ENCODE measurements around the gene MAP3K3.

The MAP3K3 gene

DNA sequence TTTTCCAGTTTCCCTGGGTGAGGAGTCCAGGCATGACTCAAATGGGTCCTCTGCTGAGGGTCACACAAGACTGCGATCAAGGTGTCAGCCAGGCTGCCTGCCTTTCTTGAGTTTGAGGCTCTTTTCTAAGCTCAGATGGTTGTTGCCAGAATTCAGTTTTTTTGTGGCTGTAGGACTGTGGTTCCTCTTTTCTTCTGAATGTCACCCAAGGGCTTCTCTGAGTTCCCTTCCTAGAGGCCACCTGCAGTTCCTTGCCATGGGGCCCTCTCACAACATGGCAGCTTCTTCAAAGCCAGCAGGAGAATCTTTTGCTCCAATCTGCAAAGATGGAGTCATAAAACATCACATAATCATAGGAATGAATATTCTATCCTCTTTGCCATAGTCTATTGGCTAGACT lies 60.2 kb downstream of the MAP3K3 start:
- H3K27ac ChIP-seq (ENCODE audit: low read length) = no peak overlapping the region
- no peaks in the 10 kb centered on the region for H3K27me3 ChIP-seq (ENCODE audit: low read depth, low read length)
- H3K4me3 ChIP-seq (ENCODE audit: low read depth in 1 of 2, low read length in 2 of 2) = no peak overlapping the region
- H3K9me3 ChIP-seq (ENCODE audit: control insufficient read depth in 1 of 2, low read length in 2 of 2) = no peaks in the 10 kb centered on the region
- peaks cover 0 to 18% of the 10 kb centered on the region in 2 donors for H3K4me1 ChIP-seq (ENCODE audit: control insufficient read depth in 1 of 2, insufficient read depth in 2 of 2, low read length in 2 of 2)
- H3K36me3 ChIP-seq (ENCODE audit: control insufficient read depth in 1 of 2, insufficient read depth in 2 of 2, low read length in 2 of 2) = peaks cover 7 to 18% of the 10 kb centered on the region in 2 donors

DNA sequence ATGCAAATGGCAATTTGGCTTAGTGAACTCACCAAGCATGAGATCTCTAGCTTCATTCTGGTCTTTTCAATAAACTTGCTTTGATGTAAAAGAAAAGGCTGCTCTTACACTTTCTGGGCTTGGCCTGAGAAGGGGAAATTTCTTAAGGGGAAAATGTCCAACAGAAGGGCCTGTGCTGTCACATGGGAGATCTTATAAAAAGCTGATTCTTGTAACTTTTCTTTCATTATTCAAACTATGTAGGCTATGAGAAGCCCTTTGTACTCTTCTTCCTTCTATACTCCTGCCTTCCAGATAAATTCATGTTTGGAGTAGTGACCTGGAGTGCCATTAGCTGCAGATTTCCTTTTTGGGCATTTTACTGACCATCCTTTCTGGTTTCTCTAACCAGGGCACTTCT lies 60.8 kb downstream of the MAP3K3 start:
- Histone ChIP-seq H3K27ac (ENCODE audit: low read length) (no peak overlapping the region), H3K36me3 (ENCODE audit: control insufficient read depth in 1 of 2, insufficient read depth in 2 of 2, low read length in 2 of 2) (peaks cover 9 to 17% of the 10 kb centered on the region in 2 donors), H3K9me3 (ENCODE audit: control insufficient read depth in 1 of 2, low read length in 2 of 2) (no peaks in the 10 kb centered on the region), H3K4me3 (ENCODE audit: low read depth in 1 of 2, low read length in 2 of 2) (no peak overlapping the region), H3K4me1 (ENCODE audit: control insufficient read depth in 1 of 2, insufficient read depth in 2 of 2, low read length in 2 of 2) (peaks cover 0 to 18% of the 10 kb centered on the region in 2 donors), H3K27me3 (ENCODE audit: low read depth, low read length) (no peaks in the 10 kb centered on the region)

DNA sequence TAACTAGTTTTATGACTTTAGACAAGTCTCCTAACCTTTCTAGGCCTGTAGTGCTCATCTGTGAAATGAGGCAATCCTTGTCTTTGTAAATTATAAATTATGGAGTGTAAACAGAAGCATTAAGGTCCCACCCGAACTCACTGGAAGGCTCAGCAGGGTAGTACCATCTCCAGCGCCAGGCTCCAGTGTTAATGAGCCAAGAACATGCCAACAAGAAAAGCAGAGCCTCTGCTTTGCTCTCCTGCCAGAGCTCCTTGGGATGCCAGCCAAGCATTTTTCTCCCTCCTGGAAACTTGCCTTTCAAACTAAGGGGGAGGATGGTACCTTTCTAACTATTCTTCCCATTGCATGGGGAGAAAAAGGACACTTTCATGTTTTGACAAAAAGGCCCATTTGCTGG lies 62.8 kb downstream of the MAP3K3 start:
- no peaks in the 10 kb centered on the region for H3K9me3 ChIP-seq (ENCODE audit: control insufficient read depth in 1 of 2, low read length in 2 of 2)
- H3K27ac ChIP-seq (ENCODE audit: low read length) = no peak overlapping the region
- H3K36me3 ChIP-seq (ENCODE audit: control insufficient read depth in 1 of 2, insufficient read depth in 2 of 2, low read length in 2 of 2) = peaks cover 30 to 33% of the 10 kb centered on the region in 2 donors
- H3K27me3 ChIP-seq (ENCODE audit: low read depth, low read length) = no peaks in the 10 kb centered on the region
- peaks cover 0 to 18% of the 10 kb centered on the region in 2 donors for H3K4me1 ChIP-seq (ENCODE audit: control insufficient read depth in 1 of 2, insufficient read depth in 2 of 2, low read length in 2 of 2)
- no peak overlapping the region for H3K4me3 ChIP-seq (ENCODE audit: low read depth in 1 of 2, low read length in 2 of 2)

DNA sequence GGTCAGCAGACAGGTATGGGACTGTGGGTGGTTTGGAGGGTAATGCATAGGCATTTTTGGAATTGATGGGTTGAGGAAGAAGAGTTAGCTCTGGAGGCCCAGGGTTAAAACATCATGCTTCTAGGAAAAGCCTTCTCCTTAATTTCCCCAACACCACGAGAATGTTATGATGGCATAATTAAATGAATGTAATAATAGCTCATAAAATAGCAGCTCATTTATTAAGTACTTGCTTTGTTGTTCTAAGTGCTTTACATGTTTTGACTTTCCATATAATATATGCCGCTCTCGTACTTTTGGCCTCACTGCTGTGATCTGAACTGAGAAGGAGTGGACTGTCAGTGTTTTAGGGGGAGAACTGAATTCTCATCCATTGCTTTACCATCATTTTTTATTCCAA lies 63.4 kb downstream of the MAP3K3 start:
- Histone ChIP-seq H3K9me3 (ENCODE audit: control insufficient read depth in 1 of 2, low read length in 2 of 2) (no peaks in the 10 kb centered on the region), H3K36me3 (ENCODE audit: control insufficient read depth in 1 of 2, insufficient read depth in 2 of 2, low read length in 2 of 2) (peaks cover 35 to 39% of the 10 kb centered on the region in 2 donors), H3K4me3 (ENCODE audit: low read depth in 1 of 2, low read length in 2 of 2) (no peak overlapping the region), H3K27me3 (ENCODE audit: low read depth, low read length) (no peaks in the 10 kb centered on the region), H3K27ac (ENCODE audit: low read length) (no peak overlapping the region), H3K4me1 (ENCODE audit: control insufficient read depth in 1 of 2, insufficient read depth in 2 of 2, low read length in 2 of 2) (peaks cover 0 to 18% of the 10 kb centered on the region in 2 donors)

DNA sequence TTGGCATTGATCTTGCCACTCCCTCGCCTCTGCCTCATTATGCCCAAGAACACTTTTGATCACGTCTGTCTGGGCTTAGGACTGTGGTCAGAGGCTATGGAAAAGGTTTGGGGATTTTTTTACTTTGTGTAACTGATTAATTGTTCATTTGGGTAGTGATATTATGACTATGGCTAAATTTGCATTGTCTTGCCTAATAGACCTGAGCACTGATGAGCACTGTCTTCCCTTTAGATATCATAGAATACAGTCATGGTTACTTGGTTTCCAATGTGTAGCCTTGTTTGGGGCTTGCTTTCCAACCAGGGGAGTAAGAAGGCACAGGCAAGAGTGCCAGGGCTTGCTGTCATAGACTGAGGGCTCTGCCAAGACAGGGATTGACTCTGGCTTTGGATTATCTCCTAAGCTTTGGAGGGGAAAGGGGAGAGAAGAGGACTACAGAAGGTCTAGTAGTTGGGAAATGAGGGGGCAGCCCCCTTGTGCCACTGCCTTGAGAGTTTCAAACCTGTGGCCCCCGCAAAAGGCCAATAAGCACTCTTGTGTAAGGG lies 64.0 kb downstream of the MAP3K3 start:
- no peak overlapping the region for H3K4me3 ChIP-seq (ENCODE audit: low read depth in 1 of 2, low read length in 2 of 2)
- H3K4me1 ChIP-seq (ENCODE audit: control insufficient read depth in 1 of 2, insufficient read depth in 2 of 2, low read length in 2 of 2) = peaks cover 0 to 18% of the 10 kb centered on the region in 2 donors
- peaks cover 41 to 45% of the 10 kb centered on the region in 2 donors for H3K36me3 ChIP-seq (ENCODE audit: control insufficient read depth in 1 of 2, insufficient read depth in 2 of 2, low read length in 2 of 2)
- no peaks in the 10 kb centered on the region for H3K27me3 ChIP-seq (ENCODE audit: low read depth, low read length)
- no peak overlapping the region for H3K27ac ChIP-seq (ENCODE audit: low read length)
- H3K9me3 ChIP-seq (ENCODE audit: control insufficient read depth in 1 of 2, low read length in 2 of 2) = no peaks in the 10 kb centered on the region

DNA sequence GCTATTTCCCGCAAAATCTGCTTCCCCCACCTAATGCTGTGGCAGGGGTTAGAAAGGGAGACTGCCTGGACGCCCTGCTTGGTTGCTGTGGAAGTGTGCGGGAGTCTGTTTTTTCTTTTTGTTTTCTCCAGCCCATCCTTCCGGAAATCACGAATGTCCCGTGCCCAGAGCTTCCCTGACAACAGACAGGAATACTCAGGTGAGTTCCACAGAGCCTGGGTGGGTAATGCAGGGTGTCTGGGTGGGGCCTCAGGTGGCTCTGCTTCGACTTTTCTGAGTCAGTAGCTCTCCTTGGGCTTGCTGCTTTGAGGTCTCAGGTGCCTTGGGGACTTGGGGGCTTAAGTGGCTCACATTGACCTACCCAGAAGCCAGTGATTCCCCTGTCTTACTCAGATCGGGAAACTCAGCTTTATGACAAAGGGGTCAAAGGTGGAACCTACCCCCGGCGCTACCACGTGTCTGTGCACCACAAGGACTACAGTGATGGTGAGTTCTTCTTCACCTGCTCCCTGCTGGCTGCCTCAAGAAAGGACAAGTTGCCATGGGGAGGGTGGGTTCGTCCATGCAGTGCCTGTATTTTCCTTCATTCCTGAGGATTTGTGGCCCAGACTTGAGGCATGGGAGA lies 66.3 kb downstream of the MAP3K3 start:
- Histone ChIP-seq H3K27ac (ENCODE audit: low read length) (no peak overlapping the region), H3K4me3 (ENCODE audit: low read depth in 1 of 2, low read length in 2 of 2) (no peak overlapping the region), H3K36me3 (ENCODE audit: control insufficient read depth in 1 of 2, insufficient read depth in 2 of 2, low read length in 2 of 2) (peaks cover 46 to 58% of the 10 kb centered on the region in 2 donors), H3K9me3 (ENCODE audit: control insufficient read depth in 1 of 2, low read length in 2 of 2) (no peaks in the 10 kb centered on the region), H3K27me3 (ENCODE audit: low read depth, low read length) (no peaks in the 10 kb centered on the region), H3K4me1 (ENCODE audit: control insufficient read depth in 1 of 2, insufficient read depth in 2 of 2, low read length in 2 of 2) (peaks cover 0 to 18% of the 10 kb centered on the region in 2 donors)

DNA sequence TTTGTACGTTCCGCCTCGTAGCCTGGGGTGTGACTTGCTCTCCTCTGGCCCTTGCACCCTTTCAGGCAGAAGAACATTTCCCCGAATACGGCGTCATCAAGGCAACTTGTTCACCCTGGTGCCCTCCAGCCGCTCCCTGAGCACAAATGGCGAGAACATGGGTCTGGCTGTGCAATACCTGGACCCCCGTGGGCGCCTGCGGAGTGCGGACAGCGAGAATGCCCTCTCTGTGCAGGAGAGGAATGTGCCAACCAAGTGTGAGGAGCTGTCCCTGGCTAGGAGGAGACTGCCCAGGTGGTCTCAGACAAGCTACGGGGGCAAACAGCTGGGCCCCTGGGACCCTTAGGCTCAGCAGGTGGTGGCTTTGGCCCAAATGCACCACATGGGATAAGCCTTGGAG lies 67.3 kb downstream of the MAP3K3 start:
- H3K4me3 ChIP-seq (ENCODE audit: low read depth in 1 of 2, low read length in 2 of 2) = no peak overlapping the region
- H3K27ac ChIP-seq (ENCODE audit: low read length) = no peak overlapping the region
- peaks cover 0 to 18% of the 10 kb centered on the region in 2 donors for H3K4me1 ChIP-seq (ENCODE audit: control insufficient read depth in 1 of 2, insufficient read depth in 2 of 2, low read length in 2 of 2)
- H3K27me3 ChIP-seq (ENCODE audit: low read depth, low read length) = no peaks in the 10 kb centered on the region
- no peaks in the 10 kb centered on the region for H3K9me3 ChIP-seq (ENCODE audit: control insufficient read depth in 1 of 2, low read length in 2 of 2)
- peaks cover 51 to 65% of the 10 kb centered on the region in 2 donors for H3K36me3 ChIP-seq (ENCODE audit: control insufficient read depth in 1 of 2, insufficient read depth in 2 of 2, low read length in 2 of 2)

DNA sequence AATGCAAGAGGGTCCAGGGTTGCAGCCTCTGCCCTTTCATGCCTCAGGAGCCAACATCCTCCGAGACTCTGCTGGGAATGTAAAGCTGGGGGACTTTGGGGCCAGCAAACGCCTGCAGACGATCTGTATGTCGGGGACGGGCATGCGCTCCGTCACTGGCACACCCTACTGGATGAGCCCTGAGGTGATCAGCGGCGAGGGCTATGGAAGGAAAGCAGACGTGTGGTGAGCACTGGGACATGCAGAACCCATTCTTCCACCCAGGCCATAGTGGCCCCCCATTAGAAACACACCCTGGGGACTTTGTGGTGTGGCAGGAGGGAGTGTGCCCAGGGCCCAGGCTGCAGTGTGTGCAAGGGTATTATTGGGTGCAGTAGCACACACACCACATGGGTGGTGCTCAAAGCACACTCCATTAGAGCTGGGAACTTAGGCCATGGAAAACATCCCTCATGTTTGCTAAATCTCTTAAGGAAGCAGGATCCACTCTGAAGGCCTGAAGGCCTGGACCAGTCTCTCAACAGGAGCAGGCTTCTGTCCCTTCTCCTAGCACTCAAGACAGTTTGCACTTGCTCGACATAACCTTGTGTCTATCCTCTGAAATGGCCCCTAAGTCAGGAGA lies 70.1 kb downstream of the MAP3K3 start:
- Histone ChIP-seq H3K27ac (ENCODE audit: low read length) (no peak overlapping the region), H3K27me3 (ENCODE audit: low read depth, low read length) (no peaks in the 10 kb centered on the region), H3K4me3 (ENCODE audit: low read depth in 1 of 2, low read length in 2 of 2) (no peak overlapping the region), H3K9me3 (ENCODE audit: control insufficient read depth in 1 of 2, low read length in 2 of 2) (no peaks in the 10 kb centered on the region), H3K4me1 (ENCODE audit: control insufficient read depth in 1 of 2, insufficient read depth in 2 of 2, low read length in 2 of 2) (peaks cover 0 to 5% of the 10 kb centered on the region in 2 donors), H3K36me3 (ENCODE audit: control insufficient read depth in 1 of 2, insufficient read depth in 2 of 2, low read length in 2 of 2) (peaks cover 52 to 65% of the 10 kb centered on the region in 2 donors)

DNA sequence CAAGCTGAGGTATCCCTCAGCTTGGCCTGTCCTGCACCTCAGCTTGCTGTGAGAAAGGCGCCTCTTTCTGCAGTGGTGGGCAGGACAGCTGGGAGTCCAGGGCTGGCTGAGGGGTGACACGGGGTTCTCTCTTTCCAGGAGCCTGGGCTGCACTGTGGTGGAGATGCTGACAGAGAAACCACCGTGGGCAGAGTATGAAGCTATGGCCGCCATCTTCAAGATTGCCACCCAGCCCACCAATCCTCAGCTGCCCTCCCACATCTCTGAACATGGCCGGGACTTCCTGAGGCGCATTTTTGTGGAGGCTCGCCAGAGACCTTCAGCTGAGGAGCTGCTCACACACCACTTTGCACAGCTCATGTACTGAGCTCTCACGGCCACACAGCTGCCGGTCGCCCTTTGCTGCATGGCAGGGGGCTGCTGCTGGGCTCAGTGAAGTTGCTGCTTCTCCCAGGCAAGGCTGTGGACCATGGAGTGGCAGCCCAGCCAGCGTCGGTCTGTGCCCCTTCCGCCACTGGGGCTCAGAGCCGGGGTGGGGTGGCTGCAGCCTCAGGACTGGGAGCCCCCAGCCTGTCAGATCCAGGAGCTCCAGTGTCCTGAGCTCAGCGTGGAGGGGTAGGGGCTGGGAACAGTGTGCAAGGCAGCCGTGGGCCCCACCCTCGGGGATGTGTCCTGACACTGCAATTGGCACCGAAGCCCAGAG lies 71.3 kb downstream of the MAP3K3 start:
- H3K27ac ChIP-seq (ENCODE audit: low read length) = no peak overlapping the region
- no peaks in the 10 kb centered on the region for H3K27me3 ChIP-seq (ENCODE audit: low read depth, low read length)
- H3K9me3 ChIP-seq (ENCODE audit: control insufficient read depth in 1 of 2, low read length in 2 of 2) = no peaks in the 10 kb centered on the region
- no peak overlapping the region for H3K4me3 ChIP-seq (ENCODE audit: low read depth in 1 of 2, low read length in 2 of 2)
- peaks cover 50 to 57% of the 10 kb centered on the region in 2 donors for H3K36me3 ChIP-seq (ENCODE audit: control insufficient read depth in 1 of 2, insufficient read depth in 2 of 2, low read length in 2 of 2)
- H3K4me1 ChIP-seq (ENCODE audit: control insufficient read depth in 1 of 2, insufficient read depth in 2 of 2, low read length in 2 of 2) = peaks cover 0 to 13% of the 10 kb centered on the region in 2 donors

DNA sequence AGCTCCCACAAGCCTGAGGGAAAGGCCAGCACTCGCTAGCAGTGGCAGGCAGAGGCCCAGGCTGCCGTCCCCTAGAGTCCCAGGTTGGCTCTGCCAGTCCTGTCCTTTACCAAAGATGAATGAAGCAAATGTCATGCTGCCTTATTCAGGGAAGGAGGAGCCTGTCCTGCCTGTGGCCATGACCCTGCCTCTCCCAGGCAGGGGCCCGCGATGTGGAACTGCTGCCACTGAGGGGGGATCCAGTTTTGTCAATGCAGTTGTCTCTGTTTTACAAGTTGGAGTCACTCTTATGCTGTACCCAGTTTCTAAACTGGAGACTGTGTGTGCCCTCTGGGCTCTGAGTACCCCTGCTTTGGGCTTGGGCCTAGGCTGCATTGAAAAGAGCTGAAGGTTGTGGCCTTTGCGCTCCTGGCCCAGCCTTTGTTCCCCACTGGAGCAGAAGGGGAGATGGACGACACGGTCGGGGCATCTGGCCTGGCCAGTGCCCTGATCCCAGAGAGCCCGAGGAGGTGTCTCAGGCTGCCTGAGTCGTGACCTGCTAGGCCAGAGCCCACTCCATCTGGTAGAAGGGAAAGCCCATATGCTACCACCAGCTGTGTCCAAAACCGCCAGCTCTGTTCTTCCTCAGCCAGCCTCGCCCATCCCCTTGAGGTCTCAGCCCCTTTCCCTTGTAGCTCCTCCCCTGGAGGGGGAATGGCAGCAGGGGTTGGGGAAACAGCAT lies 72.2 kb downstream of the MAP3K3 start:
- H3K27ac ChIP-seq (ENCODE audit: low read length) = no peak overlapping the region
- peaks cover 0 to 19% of the 10 kb centered on the region in 2 donors for H3K4me1 ChIP-seq (ENCODE audit: control insufficient read depth in 1 of 2, insufficient read depth in 2 of 2, low read length in 2 of 2)
- peaks cover 42 to 49% of the 10 kb centered on the region in 2 donors for H3K36me3 ChIP-seq (ENCODE audit: control insufficient read depth in 1 of 2, insufficient read depth in 2 of 2, low read length in 2 of 2)
- no peaks in the 10 kb centered on the region for H3K27me3 ChIP-seq (ENCODE audit: low read depth, low read length)
- H3K9me3 ChIP-seq (ENCODE audit: control insufficient read depth in 1 of 2, low read length in 2 of 2) = no peaks in the 10 kb centered on the region
- no peak overlapping the region for H3K4me3 ChIP-seq (ENCODE audit: low read depth in 1 of 2, low read length in 2 of 2)

All from muscle layer of duodenum (tissue), 2 donors.